ENCODE measurements around the gene PRPS2. TPM values are rescaled to one million over a fixed set of nuclear protein-coding genes. Genes with fewer than 3 reads are reported as not detected.

The PRPS2 gene
- total RNA-seq, 1 donor from 2014 or later, result 91.8 TPM

DNA sequence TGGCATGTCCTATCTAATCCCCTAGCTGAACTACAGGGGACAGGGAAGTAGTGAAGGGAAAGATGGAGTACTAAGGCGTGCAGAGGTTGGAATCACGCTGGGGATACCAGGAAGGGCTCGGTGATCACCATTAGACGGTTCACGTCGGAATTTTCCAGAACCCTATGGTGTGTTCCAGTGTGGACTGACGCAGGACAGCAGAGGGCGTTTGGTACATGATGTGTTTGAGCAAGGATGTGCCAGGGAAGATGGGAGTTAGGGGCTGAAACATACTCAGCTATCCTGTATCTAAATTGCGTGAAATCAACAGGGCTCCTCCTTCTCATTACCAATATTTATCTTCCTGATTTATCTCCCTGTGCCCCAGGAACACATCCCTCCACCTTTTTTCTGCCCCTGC, 33.7 kb downstream of the PRPS2 start:
- no peak for DNase-seq (ENCODE audit: low spot score)
- H3K27me3 Mint-ChIP-seq (ENCODE audit: low read depth), result peaks cover 2% of the 10 kb centered on the region
- H3K36me3 Mint-ChIP-seq (ENCODE audit: low read depth), result peaks cover 39% of the 10 kb centered on the region
- intact Hi-C loops (cut with micrococcal nuclease), result no loop called here
- H3K27ac Mint-ChIP-seq, result no peak overlapping the region
- H3K4me3 Mint-ChIP-seq (ENCODE audit: low read depth), result no peak overlapping the region
- H3K4me1 Mint-ChIP-seq (ENCODE audit: low read depth), result no peaks in the 10 kb centered on the region
- H3K9me3 Mint-ChIP-seq, result no peaks in the 10 kb centered on the region

DNA sequence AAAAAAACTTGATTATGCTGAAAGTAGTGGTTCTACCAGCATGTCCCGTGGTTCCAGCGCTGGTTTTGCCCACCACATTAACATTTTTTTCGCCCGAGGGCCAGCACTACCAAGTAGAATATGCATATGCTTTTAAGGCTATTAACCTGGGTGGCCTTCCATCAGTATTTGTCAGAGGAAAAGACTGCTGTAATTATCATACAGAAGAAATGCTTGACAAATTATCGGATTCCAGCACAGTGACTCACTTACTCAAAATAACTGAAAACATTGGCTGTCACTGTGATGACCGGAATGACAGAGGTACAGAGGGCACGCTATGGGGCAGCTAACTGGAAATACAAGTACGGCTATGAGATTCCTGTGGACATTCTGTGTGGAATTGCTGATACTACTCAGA, 34.6 kb downstream of the PRPS2 start:
- Mint-ChIP-seq H3K4me1 (ENCODE audit: low read depth) (no peaks in the 10 kb centered on the region), H3K9me3 (no peaks in the 10 kb centered on the region), H3K27me3 (ENCODE audit: low read depth) (peaks cover 2% of the 10 kb centered on the region), H3K27ac (no peak overlapping the region), H3K36me3 (ENCODE audit: low read depth) (peaks cover 32% of the 10 kb centered on the region), H3K4me3 (ENCODE audit: low read depth) (no peak overlapping the region)
- intact Hi-C loops (cut with micrococcal nuclease), result no loop called here
- no peak for DNase-seq (ENCODE audit: low spot score)

- intact Hi-C loops (cut with micrococcal nuclease), result no loop called here
- Mint-ChIP-seq H3K27me3 (ENCODE audit: low read depth) (no peaks in the 10 kb centered on the region), H3K9me3 (no peaks in the 10 kb centered on the region), H3K4me3 (ENCODE audit: low read depth) (peak overlapping the region; percentile 75), H3K27ac (peak overlapping the region; percentile 87), H3K36me3 (ENCODE audit: low read depth) (peaks cover 4% of the 10 kb centered on the region), H3K4me1 (ENCODE audit: low read depth) (peaks cover 14% of the 10 kb centered on the region)
- no peak for DNase-seq (ENCODE audit: low spot score)
Observed at GRCh38 chrX:12843061-12843667, 52.0 kb downstream of the PRPS2 start.

DNA sequence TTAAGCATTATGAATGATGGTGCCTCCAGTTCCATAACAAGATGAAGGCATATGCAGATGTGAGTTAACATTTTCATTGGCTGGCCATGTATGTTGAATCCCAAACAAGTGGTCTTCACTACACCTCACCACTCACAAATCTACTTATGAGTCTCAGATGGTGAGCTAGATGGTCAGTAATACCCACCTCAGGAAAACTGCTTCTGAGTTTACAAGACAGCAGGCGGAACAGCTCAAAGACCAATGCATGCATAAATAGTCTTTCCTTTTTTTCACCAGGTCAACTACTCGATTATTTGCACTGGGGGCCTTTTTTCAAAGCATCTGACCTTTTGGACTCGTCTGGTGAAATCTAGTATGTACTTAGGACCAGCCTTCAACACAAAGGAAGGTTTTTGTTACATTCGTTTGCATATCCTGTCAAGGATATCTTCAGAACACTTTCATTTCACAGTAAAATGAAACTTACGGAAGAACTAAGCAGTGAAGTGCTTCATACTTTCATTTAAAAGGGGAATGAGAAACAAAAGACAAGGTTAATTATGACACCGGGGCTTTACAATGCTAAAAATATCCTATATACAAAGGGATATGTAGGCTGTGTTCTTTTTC, 52.6 kb downstream of the PRPS2 start:
- no peak for DNase-seq (ENCODE audit: low spot score)
- Mint-ChIP-seq H3K27me3 (ENCODE audit: low read depth) (no peaks in the 10 kb centered on the region), H3K36me3 (ENCODE audit: low read depth) (peaks cover 4% of the 10 kb centered on the region), H3K4me3 (ENCODE audit: low read depth) (peak overlapping the region; percentile 75), H3K4me1 (ENCODE audit: low read depth) (peaks cover 14% of the 10 kb centered on the region), H3K27ac (peak overlapping the region; percentile 87), H3K9me3 (no peaks in the 10 kb centered on the region)
- intact Hi-C loops (cut with micrococcal nuclease), result loop anchor here (2.0 kb wide), 1 partner anchor 51 kb away; no protein-coding TSS in a partner anchor

GRCh38 chrX:12844319-12844718, 53.1 kb downstream of the PRPS2 start:
- Mint-ChIP-seq H3K4me3 (ENCODE audit: low read depth) (no peak overlapping the region), H3K4me1 (ENCODE audit: low read depth) (peaks cover 14% of the 10 kb centered on the region), H3K36me3 (ENCODE audit: low read depth) (peaks cover 4% of the 10 kb centered on the region), H3K27ac (peak overlapping the region; percentile 87), H3K27me3 (ENCODE audit: low read depth) (no peaks in the 10 kb centered on the region), H3K9me3 (no peaks in the 10 kb centered on the region)
- intact Hi-C loops (cut with micrococcal nuclease), result loop anchor here (2.0 kb wide), 1 partner anchor 50 kb away; no protein-coding TSS in a partner anchor
- no peak for DNase-seq (ENCODE audit: low spot score)

DNA sequence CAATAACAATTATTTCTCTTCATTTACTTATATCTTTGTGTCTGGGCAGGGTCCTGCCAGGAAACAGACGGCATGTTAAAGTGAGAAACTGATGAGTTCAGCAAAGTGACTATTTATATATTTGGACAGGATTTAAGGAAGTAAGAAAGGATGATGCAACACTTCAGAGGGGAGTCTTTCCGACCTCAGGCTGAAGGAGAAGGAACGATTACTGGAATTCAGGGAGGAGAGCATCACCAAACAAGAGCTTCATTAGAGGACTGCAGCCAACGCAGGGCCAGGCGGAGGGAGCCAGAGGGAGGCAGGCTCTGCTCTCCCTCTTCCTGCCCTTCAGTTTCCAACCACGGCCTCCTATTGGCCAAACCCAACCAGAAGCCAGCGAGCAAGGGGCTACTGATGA, 74.1 kb downstream of the PRPS2 start:
- H3K4me1 Mint-ChIP-seq (ENCODE audit: low read depth), result peaks cover 14% of the 10 kb centered on the region
- no peak overlapping the region for H3K4me3 Mint-ChIP-seq (ENCODE audit: low read depth)
- intact Hi-C loops (cut with micrococcal nuclease), result no loop called here
- no peaks in the 10 kb centered on the region for H3K9me3 Mint-ChIP-seq
- H3K27ac Mint-ChIP-seq, result no peak overlapping the region
- H3K36me3 Mint-ChIP-seq (ENCODE audit: low read depth), result no peaks in the 10 kb centered on the region
- no peak for DNase-seq (ENCODE audit: low spot score)
- peaks cover 2% of the 10 kb centered on the region for H3K27me3 Mint-ChIP-seq (ENCODE audit: low read depth)

GRCh38 chrX:12866451-12867377, 75.5 kb downstream of the PRPS2 start, which contains the start of gene TLR7:
TLR7 (plus strand) TSS chrX:12867072; CDS start chrX:12867579, 507 bp downstream.
- Mint-ChIP-seq H3K9me3 (no peaks in the 10 kb centered on the region), H3K4me3 (ENCODE audit: low read depth) (no peak within 1 kb of the TSS), H3K4me1 (ENCODE audit: low read depth) (peaks cover 14% of the 10 kb centered on the region), H3K27ac (no peak within 1 kb of the TSS), H3K27me3 (ENCODE audit: low read depth) (peaks cover 2% of the 10 kb centered on the region), H3K36me3 (ENCODE audit: low read depth) (no peaks in the 10 kb centered on the region)
- DNase-seq (ENCODE audit: low spot score), result no peak
- intact Hi-C loops (cut with micrococcal nuclease), result no loop called here

- Mint-ChIP-seq H3K4me1 (ENCODE audit: low read depth) (peaks cover 14% of the 10 kb centered on the region), H3K36me3 (ENCODE audit: low read depth) (no peaks in the 10 kb centered on the region), H3K27me3 (ENCODE audit: low read depth) (no peaks in the 10 kb centered on the region), H3K9me3 (no peaks in the 10 kb centered on the region), H3K27ac (no peak overlapping the region), H3K4me3 (ENCODE audit: low read depth) (no peak overlapping the region)
- DNase-seq (ENCODE audit: low spot score), result no peak
- intact Hi-C loops (cut with micrococcal nuclease), result no loop called here
Observed at GRCh38 chrX:12867685-12868084, 76.5 kb downstream of the PRPS2 start.

DNA sequence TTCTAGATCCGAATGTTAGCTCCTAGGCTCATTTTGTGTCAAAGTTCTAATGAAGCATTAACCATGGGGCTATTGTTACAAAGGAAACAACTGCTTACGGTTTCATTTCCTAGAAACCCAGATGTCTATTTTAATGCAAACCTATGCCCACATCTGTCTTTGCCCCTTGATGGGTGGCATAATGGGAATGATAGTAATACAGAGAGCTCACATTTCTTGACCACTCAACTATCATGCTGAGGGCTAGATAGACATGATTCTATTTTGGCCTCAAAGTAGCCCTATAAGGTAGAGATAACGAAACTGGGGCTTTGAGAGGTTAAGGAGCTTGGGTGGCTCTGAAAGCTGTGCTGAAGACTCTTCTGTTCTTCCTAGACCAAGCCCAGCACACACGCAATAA, 77.5 kb downstream of the PRPS2 start:
- H3K4me1 Mint-ChIP-seq (ENCODE audit: low read depth), result peaks cover 14% of the 10 kb centered on the region
- H3K4me3 Mint-ChIP-seq (ENCODE audit: low read depth), result no peak overlapping the region
- no peaks in the 10 kb centered on the region for H3K36me3 Mint-ChIP-seq (ENCODE audit: low read depth)
- H3K9me3 Mint-ChIP-seq, result no peaks in the 10 kb centered on the region
- intact Hi-C loops (cut with micrococcal nuclease), result no loop called here
- H3K27ac Mint-ChIP-seq, result no peak overlapping the region
- DNase-seq (ENCODE audit: low spot score), result no peak
- no peaks in the 10 kb centered on the region for H3K27me3 Mint-ChIP-seq (ENCODE audit: low read depth)

DNA sequence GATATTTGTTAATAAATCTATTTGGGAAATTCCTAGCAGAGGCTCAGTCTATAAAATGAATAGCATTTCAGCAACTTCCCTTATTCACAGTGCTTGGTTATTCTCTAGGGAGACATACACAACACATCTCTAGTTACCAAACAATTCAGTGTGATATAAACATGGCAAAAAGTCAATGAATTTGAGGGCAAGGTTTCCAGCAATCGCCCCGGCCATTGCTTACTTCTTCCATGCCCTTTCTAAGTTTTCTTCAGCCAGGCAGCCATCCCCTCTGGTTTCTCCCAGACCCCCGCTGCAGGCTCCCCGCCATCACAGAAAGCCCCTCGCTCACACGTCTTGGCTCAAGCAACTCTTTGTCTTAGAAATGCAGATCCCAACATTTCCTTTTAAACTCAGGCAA, 80.0 kb downstream of the PRPS2 start:
- intact Hi-C loops (cut with micrococcal nuclease), result no loop called here
- Mint-ChIP-seq H3K9me3 (no peaks in the 10 kb centered on the region), H3K27ac (no peak overlapping the region), H3K4me1 (ENCODE audit: low read depth) (peaks cover 14% of the 10 kb centered on the region), H3K4me3 (ENCODE audit: low read depth) (no peak overlapping the region), H3K36me3 (ENCODE audit: low read depth) (no peaks in the 10 kb centered on the region), H3K27me3 (ENCODE audit: low read depth) (no peaks in the 10 kb centered on the region)
- no peak for DNase-seq (ENCODE audit: low spot score)

- DNase-seq (ENCODE audit: low spot score), result no peak
- H3K27me3 Mint-ChIP-seq (ENCODE audit: low read depth), result no peaks in the 10 kb centered on the region
- H3K4me1 Mint-ChIP-seq (ENCODE audit: low read depth), result peaks cover 6% of the 10 kb centered on the region
- H3K27ac Mint-ChIP-seq, result no peak overlapping the region
- intact Hi-C loops (cut with micrococcal nuclease), result no loop called here
- no peaks in the 10 kb centered on the region for H3K9me3 Mint-ChIP-seq
- no peak overlapping the region for H3K4me3 Mint-ChIP-seq (ENCODE audit: low read depth)
- H3K36me3 Mint-ChIP-seq (ENCODE audit: low read depth), result no peaks in the 10 kb centered on the region
Observed at GRCh38 chrX:12872741-12873140, 81.5 kb downstream of the PRPS2 start.

Measured in activated T-helper 2 cell treated with anti-CD3 and anti-CD28 coated beads, Interferon-gamma antibody, Interleukin-2, Interleukin-4, amounts not matched to agents 10 μg/mL and 5 μg/mL and 100 μg/mL, durations not matched to agents 14 hours and 24 hours and 36 hours (primary cell).